ENCODE data around the gene COBL. TPM values are rescaled to one million over a fixed set of nuclear protein-coding genes. Genes with fewer than 3 reads are reported as not detected.

COBL gene
- total and polyA plus RNA-seq, 10 of the 15 experiments (the other 5 are each of a cell fraction or from before 2014, with no cell fraction given) = 0.21 TPM; not detected in 9

DNA sequence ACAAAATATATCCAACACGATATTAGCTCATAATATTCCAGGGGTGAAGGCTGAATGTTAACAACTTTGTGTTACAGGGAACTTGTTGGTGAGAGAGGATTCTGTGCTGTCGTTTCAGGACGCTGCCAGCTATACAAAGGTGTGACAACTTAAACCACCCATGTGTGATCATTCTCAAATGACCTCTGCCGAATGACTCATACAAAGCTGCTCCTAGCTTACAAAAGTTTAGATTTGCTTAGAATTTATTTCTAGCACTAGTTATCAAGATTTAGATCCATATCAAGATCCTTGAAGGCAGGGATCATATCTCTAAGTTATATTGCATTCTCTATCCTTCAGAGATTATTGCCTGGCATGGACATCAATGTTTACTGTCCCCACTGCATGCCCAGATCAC is 65.3 kb downstream of the COBL start:
- TF ChIP-seq SUZ12 (IDR thresholded peaks at IDR 0.05; ENCODE audit: unreplicated experiment) = no peak
- no peak for TF ChIP-seq POLR2AphosphoS5 (IDR thresholded peaks at IDR 0.05; ENCODE audit: low read length)
- TF ChIP-seq NRF1 (conservative IDR thresholded peaks at IDR 0.05; ENCODE audit: low read depth, low read length) = no peak
- TF ChIP-seq SP1 (IDR thresholded peaks at IDR 0.05; ENCODE audit: low read depth, low read length) = no peak
- no peak for TF ChIP-seq EZH2 (IDR thresholded peaks at IDR 0.05; ENCODE audit: borderline replicate concordance, control insufficient read depth, low read depth, low read length)
- TF ChIP-seq, protein P1, sequence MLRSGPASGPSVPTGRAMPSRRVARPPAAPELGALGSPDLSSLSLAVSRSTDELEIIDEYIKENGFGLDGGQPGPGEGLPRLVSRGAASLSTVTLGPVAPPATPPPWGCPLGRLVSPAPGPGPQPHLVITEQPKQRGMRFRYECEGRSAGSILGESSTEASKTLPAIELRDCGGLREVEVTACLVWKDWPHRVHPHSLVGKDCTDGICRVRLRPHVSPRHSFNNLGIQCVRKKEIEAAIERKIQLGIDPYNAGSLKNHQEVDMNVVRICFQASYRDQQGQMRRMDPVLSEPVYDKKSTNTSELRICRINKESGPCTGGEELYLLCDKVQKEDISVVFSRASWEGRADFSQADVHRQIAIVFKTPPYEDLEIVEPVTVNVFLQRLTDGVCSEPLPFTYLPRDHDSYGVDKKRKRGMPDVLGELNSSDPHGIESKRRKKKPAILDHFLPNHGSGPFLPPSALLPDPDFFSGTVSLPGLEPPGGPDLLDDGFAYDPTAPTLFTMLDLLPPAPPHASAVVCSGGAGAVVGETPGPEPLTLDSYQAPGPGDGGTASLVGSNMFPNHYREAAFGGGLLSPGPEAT (IDR thresholded peaks at IDR 0.05; ENCODE audit: low read depth) = no peak
- TF ChIP-seq MTA3 (IDR thresholded peaks at IDR 0.05; ENCODE audit: borderline replicate concordance, low read length) = no peak
- no peak for TF ChIP-seq ZZZ3 (IDR thresholded peaks at IDR 0.05; ENCODE audit: control insufficient read depth, insufficient read length, low read depth)
- no peak for TF ChIP-seq PAX5 (IDR thresholded peaks at IDR 0.05; ENCODE audit: borderline replicate concordance, low read depth, low read length)
- no peak for TF ChIP-seq HCFC1 (IDR thresholded peaks at IDR 0.05; ENCODE audit: low read length)
- no peak overlapping the region for H3K9ac ChIP-seq (ENCODE audit: control insufficient read depth, insufficient read depth, low read length)
- FAIRE-seq (no peak), DNase-seq (ENCODE audit: low read depth, low spot score) (no peak), ATAC-seq (no peak)
- no TSS peak for BruUV-seq (replicated peaks)
- ChIA-PET RAD21 (ENCODE audit: unreplicated experiment) (no interaction called here), POLR2A (interaction anchor here (0.6 kb wide), 1 partner anchor 22 kb away, joined by 4 read pairs; no protein-coding TSS in a partner anchor), CTCF (interaction anchor here (0.9 kb wide), 1 partner anchor 89 kb away, joined by 3 read pairs; no protein-coding TSS in a partner anchor), SMC1A (ENCODE audit: uncharacterized antibody, unreplicated experiment) (no interaction called here)
- in situ Hi-C loops (cut with MboI) = no loop called here
- H3K36me3 ChIP-seq (ENCODE audit: control insufficient read depth in 2 of 2, insufficient read depth in 2 of 2, low read length in 1 of 2) = no peaks in the 10 kb centered on the region
- H3K9me3 ChIP-seq (replicated peaks; ENCODE audit: control insufficient read depth, insufficient read depth, low read length) = no peaks in the 10 kb centered on the region
- no peaks in the 10 kb centered on the region for H3K79me2 ChIP-seq (ENCODE audit: control insufficient read depth, insufficient read depth, low read length)
- WGBS (ENCODE audit: insufficient coverage, insufficient replicate concordance, low lambda C conversion rate, missing lambda C conversion rate) = 23% methylated on average over 4 of the region's 4 CpGs
- no peak overlapping the region for H3K27ac ChIP-seq (ENCODE audit: control insufficient read depth, insufficient read depth)
- no peaks in the 10 kb centered on the region for H4K20me1 ChIP-seq (ENCODE audit: control insufficient read depth, insufficient read depth)
- H3K4me3 ChIP-seq = no peak overlapping the region
- intact Hi-C loops (cut with micrococcal nuclease; ENCODE audit: unreplicated experiment) = no loop called here
- H2AFZ ChIP-seq (ENCODE audit: control insufficient read depth, low read depth, low read length) = no peak overlapping the region
- H3K4me1 ChIP-seq (ENCODE audit: control insufficient read depth, insufficient read depth, low read length) = no peaks in the 10 kb centered on the region
- H3K4me2 ChIP-seq (ENCODE audit: control insufficient read depth, insufficient read depth) = no peak overlapping the region
- no peaks in the 10 kb centered on the region; a peak in 1 of 4 replicates for H3K27me3 ChIP-seq (replicated peaks in 1 of 2; ENCODE audit: control insufficient read depth in 2 of 2, insufficient read depth in 2 of 2, low read length in 1 of 2)

Measured in GM12878 (cell line).